ENCODE data around the gene IGF2BP2. TPM values are rescaled to one million over a fixed set of nuclear protein-coding genes. Genes with fewer than 3 reads are reported as not detected.

IGF2BP2 gene
- total RNA-seq, 1 donor from 2014 or later: 118 TPM

GRCh38 chr3:185750702-185751101, 74.1 kb downstream of the IGF2BP2 start:
- H3K27ac Mint-ChIP-seq (ENCODE audit: unreplicated experiment): no peak overlapping the region
- peaks cover 13% of the 10 kb centered on the region for H3K36me3 Mint-ChIP-seq (ENCODE audit: unreplicated experiment)
- TF ChIP-seq CTCF (IDR thresholded peaks at IDR 0.05; ENCODE audit: partially characterized antibody, unreplicated experiment): no peak
- peaks cover 6% of the 10 kb centered on the region for H3K27me3 Mint-ChIP-seq (ENCODE audit: unreplicated experiment)
- DNase-seq: no peak
- H3K4me3 Mint-ChIP-seq (ENCODE audit: unreplicated experiment): no peak overlapping the region
- H3K4me1 Mint-ChIP-seq (ENCODE audit: low read depth, unreplicated experiment): peaks cover 5% of the 10 kb centered on the region
- H3K9me3 Mint-ChIP-seq (ENCODE audit: unreplicated experiment): peaks cover 3% of the 10 kb centered on the region

GRCh38 chr3:185750015-185750414, 74.8 kb downstream of the IGF2BP2 start:
- Mint-ChIP-seq H3K36me3 (ENCODE audit: unreplicated experiment) (peaks cover 13% of the 10 kb centered on the region), H3K4me3 (ENCODE audit: unreplicated experiment) (no peak overlapping the region), H3K27me3 (ENCODE audit: unreplicated experiment) (peaks cover 6% of the 10 kb centered on the region), H3K4me1 (ENCODE audit: low read depth, unreplicated experiment) (peaks cover 7% of the 10 kb centered on the region), H3K27ac (ENCODE audit: unreplicated experiment) (no peak overlapping the region), H3K9me3 (ENCODE audit: unreplicated experiment) (peaks cover 3% of the 10 kb centered on the region)
- no peak for DNase-seq
- no peak for TF ChIP-seq CTCF (IDR thresholded peaks at IDR 0.05; ENCODE audit: partially characterized antibody, unreplicated experiment)

GRCh38 chr3:185746470-185746869, 78.4 kb downstream of the IGF2BP2 start:
- Mint-ChIP-seq H3K4me3 (ENCODE audit: unreplicated experiment) (no peak overlapping the region), H3K27me3 (ENCODE audit: unreplicated experiment) (peaks cover 7% of the 10 kb centered on the region), H3K27ac (ENCODE audit: unreplicated experiment) (no peak overlapping the region), H3K36me3 (ENCODE audit: unreplicated experiment) (no peaks in the 10 kb centered on the region), H3K9me3 (ENCODE audit: unreplicated experiment) (peaks cover 3% of the 10 kb centered on the region), H3K4me1 (ENCODE audit: low read depth, unreplicated experiment) (peaks cover 7% of the 10 kb centered on the region)
- no peak for TF ChIP-seq CTCF (IDR thresholded peaks at IDR 0.05; ENCODE audit: partially characterized antibody, unreplicated experiment)
- DNase-seq: no peak

GRCh38 chr3:185744997-185745843, 79.6 kb downstream of the IGF2BP2 start:
- Mint-ChIP-seq H3K9me3 (ENCODE audit: unreplicated experiment) (no peaks in the 10 kb centered on the region), H3K4me3 (ENCODE audit: unreplicated experiment) (no peak overlapping the region), H3K36me3 (ENCODE audit: unreplicated experiment) (no peaks in the 10 kb centered on the region), H3K4me1 (ENCODE audit: low read depth, unreplicated experiment) (peaks cover 2% of the 10 kb centered on the region), H3K27ac (ENCODE audit: unreplicated experiment) (no peak overlapping the region), H3K27me3 (ENCODE audit: unreplicated experiment) (peaks cover 4% of the 10 kb centered on the region)
- no peak for DNase-seq
- no peak for TF ChIP-seq CTCF (IDR thresholded peaks at IDR 0.05; ENCODE audit: partially characterized antibody, unreplicated experiment)

- DNase-seq: no peak
- peak overlapping the region; percentile 48 for H3K27ac Mint-ChIP-seq (ENCODE audit: unreplicated experiment)
- H3K4me1 Mint-ChIP-seq (ENCODE audit: low read depth, unreplicated experiment): peaks cover 5% of the 10 kb centered on the region
- no peaks in the 10 kb centered on the region for H3K9me3 Mint-ChIP-seq (ENCODE audit: unreplicated experiment)
- no peak overlapping the region for H3K4me3 Mint-ChIP-seq (ENCODE audit: unreplicated experiment)
- no peak for TF ChIP-seq CTCF (IDR thresholded peaks at IDR 0.05; ENCODE audit: partially characterized antibody, unreplicated experiment)
- no peaks in the 10 kb centered on the region for H3K36me3 Mint-ChIP-seq (ENCODE audit: unreplicated experiment)
- H3K27me3 Mint-ChIP-seq (ENCODE audit: unreplicated experiment): peaks cover 1% of the 10 kb centered on the region
These were observed 83.3 kb downstream of the IGF2BP2 start for GRCh38 chr3:185741586-185741985.
